ENCODE data around the gene ZBTB7C. TPM values are rescaled to one million over a fixed set of nuclear protein-coding genes. Genes with fewer than 3 reads are reported as not detected.

ZBTB7C gene
- total RNA-seq, 1 donor from 2014 or later = 0.61 TPM

DNA sequence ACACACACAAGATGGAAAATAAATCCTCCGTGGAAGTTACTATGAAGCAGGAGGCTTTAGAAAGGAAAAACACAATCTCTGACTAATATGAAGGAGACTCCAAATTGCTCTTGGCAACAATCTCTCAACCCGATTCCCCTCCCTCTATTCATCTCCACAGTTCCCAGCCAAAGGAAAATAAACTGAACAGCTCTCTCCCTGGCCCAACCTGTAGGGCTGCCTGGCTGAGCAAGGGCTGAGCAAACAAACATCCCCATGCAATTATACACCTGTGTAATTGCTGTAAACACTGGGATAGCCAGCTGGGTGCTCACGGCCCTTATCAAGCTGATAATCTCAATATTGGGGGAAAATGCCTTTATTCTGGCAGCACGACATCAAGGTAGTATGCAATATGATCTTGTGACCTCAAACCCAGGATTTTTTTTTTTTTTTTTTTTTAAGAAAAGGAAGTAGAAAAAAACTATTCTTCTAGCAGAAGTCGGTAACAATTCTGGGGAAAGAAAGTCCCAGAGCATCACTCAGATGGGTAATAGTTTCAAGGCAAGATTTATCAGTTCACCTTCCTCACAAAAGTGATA, 275.4 kb downstream of the ZBTB7C start:
- peaks cover 5% of the 10 kb centered on the region for H3K4me1 Mint-ChIP-seq
- H3K4me3 Mint-ChIP-seq = no peak overlapping the region
- H3K36me3 Mint-ChIP-seq (ENCODE audit: low read depth) = no peaks in the 10 kb centered on the region
- no peak for DNase-seq (ENCODE audit: low read depth, low spot score)
- H3K27me3 Mint-ChIP-seq (ENCODE audit: low read depth) = peaks cover 77% of the 10 kb centered on the region
- H3K27ac Mint-ChIP-seq (ENCODE audit: unreplicated experiment) = no peak overlapping the region
- no peaks in the 10 kb centered on the region for H3K9me3 Mint-ChIP-seq
- TF ChIP-seq, protein P1, sequence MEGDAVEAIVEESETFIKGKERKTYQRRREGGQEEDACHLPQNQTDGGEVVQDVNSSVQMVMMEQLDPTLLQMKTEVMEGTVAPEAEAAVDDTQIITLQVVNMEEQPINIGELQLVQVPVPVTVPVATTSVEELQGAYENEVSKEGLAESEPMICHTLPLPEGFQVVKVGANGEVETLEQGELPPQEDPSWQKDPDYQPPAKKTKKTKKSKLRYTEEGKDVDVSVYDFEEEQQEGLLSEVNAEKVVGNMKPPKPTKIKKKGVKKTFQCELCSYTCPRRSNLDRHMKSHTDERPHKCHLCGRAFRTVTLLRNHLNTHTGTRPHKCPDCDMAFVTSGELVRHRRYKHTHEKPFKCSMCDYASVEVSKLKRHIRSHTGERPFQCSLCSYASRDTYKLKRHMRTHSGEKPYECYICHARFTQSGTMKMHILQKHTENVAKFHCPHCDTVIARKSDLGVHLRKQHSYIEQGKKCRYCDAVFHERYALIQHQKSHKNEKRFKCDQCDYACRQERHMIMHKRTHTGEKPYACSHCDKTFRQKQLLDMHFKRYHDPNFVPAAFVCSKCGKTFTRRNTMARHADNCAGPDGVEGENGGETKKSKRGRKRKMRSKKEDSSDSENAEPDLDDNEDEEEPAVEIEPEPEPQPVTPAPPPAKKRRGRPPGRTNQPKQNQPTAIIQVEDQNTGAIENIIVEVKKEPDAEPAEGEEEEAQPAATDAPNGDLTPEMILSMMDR (conservative IDR thresholded peaks at IDR 0.05) = no peak

DNA sequence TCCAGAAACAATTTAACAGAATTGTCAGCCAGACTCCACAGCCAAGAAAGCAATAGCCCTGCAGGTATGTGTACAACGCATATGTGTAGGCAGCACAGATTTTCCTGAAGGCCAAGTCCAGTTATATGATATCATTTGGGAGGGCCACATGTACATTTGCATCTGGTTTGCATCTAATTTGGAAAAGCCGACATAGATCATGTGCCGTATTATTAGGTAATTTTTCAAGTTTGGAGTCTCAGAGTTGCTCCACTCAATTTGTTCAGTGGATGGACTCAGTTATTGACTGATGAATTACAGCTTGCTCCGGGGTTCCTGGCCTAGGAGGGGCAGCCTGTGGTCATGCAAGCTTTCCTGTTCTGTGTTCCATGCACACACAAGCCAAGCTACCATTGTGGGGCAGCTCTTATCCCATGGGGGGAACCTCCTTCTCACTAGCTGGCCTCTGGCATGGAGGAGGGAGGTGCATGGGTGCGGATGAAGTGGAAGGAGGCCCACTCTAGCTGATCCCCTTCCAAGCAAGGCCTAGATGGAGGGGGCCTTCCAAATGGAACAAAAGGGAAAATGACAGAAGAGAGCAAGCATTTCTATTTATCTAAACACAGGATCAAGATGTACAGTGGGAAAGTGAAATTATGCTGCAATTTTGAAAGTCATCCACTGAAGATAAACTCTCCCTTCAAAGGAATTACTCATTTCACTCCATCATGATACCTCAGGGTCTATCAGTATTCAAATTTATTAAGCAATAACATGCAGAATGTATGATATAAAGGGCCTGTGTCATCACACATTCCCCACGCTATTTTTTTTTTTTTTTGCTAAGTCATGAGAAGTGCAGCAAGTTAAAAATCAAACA, 276.2 kb downstream of the ZBTB7C start:
- TF ChIP-seq, protein P1 (conservative IDR thresholded peaks at IDR 0.05) = no peak
- H3K27me3 Mint-ChIP-seq (ENCODE audit: low read depth) = peaks cover 75% of the 10 kb centered on the region
- no peaks in the 10 kb centered on the region for H3K36me3 Mint-ChIP-seq (ENCODE audit: low read depth)
- no peak for DNase-seq (ENCODE audit: low read depth, low spot score)
- H3K27ac Mint-ChIP-seq (ENCODE audit: unreplicated experiment) = no peak overlapping the region
- H3K4me3 Mint-ChIP-seq = no peak overlapping the region
- peaks cover 5% of the 10 kb centered on the region for H3K4me1 Mint-ChIP-seq
- no peaks in the 10 kb centered on the region for H3K9me3 Mint-ChIP-seq

DNA sequence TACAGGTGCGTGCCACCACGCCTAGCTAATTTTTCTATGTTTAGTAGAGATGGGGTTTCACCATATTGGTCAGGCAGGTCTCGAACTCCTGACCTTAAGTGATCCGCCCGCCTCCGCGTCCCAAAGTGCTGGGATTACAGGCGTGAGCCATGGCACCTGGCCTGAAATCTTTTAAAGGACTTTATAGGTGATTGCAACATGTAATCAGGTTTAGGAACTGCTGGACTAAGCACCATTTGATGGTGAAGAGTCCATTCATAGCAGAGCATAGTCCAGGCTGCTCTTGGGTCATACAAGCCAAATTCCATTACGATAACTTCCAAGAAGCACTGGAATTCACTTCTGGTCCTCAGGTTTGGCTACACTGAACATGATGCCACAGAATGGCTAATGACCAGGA, 278.1 kb downstream of the ZBTB7C start:
- Mint-ChIP-seq H3K4me3 (no peak overlapping the region), H3K27me3 (ENCODE audit: low read depth) (peaks cover 60% of the 10 kb centered on the region), H3K27ac (ENCODE audit: unreplicated experiment) (no peak overlapping the region), H3K4me1 (no peaks in the 10 kb centered on the region), H3K9me3 (no peaks in the 10 kb centered on the region), H3K36me3 (ENCODE audit: low read depth) (no peaks in the 10 kb centered on the region)
- DNase-seq (ENCODE audit: low read depth, low spot score) = no peak
- TF ChIP-seq, protein P1 (conservative IDR thresholded peaks at IDR 0.05) = no peak

DNA sequence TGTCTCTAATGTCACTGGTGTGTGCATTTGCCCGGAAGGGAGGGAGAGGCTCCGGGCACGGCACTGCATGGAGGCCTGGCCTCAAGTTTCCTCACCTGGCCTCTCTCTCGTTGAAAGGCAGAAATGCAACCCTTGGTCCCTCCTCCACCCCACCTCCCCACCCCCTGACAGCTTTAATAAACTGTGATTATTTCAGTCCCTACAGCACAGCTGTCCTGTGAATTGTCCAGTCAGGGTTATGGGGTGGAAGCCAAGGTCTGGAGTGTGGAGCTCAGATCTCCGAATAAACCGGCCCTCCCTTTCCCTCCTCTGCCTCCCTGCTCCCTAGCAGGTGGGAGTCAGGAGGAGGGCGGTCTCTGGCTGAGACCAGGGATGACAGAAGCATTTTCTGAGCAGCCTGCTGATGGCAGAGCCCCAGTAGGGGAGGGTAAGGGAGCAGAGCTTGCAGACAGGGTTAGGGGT, 279.5 kb downstream of the ZBTB7C start:
- H3K4me3 Mint-ChIP-seq = no peak overlapping the region
- TF ChIP-seq, protein P1 (conservative IDR thresholded peaks at IDR 0.05) = no peak
- no peak overlapping the region for H3K27ac Mint-ChIP-seq (ENCODE audit: unreplicated experiment)
- no peaks in the 10 kb centered on the region for H3K9me3 Mint-ChIP-seq
- no peak for DNase-seq (ENCODE audit: low read depth, low spot score)
- peaks cover 52% of the 10 kb centered on the region for H3K27me3 Mint-ChIP-seq (ENCODE audit: low read depth)
- H3K36me3 Mint-ChIP-seq (ENCODE audit: low read depth) = no peaks in the 10 kb centered on the region
- no peaks in the 10 kb centered on the region for H3K4me1 Mint-ChIP-seq

DNA sequence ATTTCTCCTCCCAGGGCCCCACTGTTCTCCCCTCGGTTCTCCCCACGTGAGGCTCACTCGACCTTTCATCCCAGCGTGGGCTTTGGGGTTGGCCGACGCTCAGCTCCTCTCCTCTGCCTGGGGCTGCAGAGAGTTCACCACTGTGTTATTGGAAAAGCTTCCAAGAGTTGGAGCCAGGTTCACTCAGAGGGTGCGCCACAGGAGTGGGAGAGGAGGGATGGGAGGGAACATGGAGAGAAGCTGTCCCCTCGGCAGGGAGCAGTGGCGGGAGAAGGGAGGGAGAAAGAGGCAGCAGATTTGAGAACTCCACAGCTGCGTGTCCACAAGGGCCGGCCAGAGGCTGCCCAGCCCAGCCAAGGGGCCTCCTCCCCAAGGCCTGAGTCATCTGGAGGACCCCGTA, 281.6 kb downstream of the ZBTB7C start:
- Mint-ChIP-seq H3K4me1 (peaks cover 18% of the 10 kb centered on the region), H3K27me3 (ENCODE audit: low read depth) (peaks cover 32% of the 10 kb centered on the region), H3K27ac (ENCODE audit: unreplicated experiment) (no peak overlapping the region), H3K9me3 (no peaks in the 10 kb centered on the region), H3K36me3 (ENCODE audit: low read depth) (no peaks in the 10 kb centered on the region), H3K4me3 (no peak overlapping the region)
- TF ChIP-seq, protein P1 (conservative IDR thresholded peaks at IDR 0.05) = no peak
- no peak for DNase-seq (ENCODE audit: low read depth, low spot score)

All from neural crest cell (in vitro differentiated cells).